ENCODE data around the gene BCOR.

The BCOR gene

DNA sequence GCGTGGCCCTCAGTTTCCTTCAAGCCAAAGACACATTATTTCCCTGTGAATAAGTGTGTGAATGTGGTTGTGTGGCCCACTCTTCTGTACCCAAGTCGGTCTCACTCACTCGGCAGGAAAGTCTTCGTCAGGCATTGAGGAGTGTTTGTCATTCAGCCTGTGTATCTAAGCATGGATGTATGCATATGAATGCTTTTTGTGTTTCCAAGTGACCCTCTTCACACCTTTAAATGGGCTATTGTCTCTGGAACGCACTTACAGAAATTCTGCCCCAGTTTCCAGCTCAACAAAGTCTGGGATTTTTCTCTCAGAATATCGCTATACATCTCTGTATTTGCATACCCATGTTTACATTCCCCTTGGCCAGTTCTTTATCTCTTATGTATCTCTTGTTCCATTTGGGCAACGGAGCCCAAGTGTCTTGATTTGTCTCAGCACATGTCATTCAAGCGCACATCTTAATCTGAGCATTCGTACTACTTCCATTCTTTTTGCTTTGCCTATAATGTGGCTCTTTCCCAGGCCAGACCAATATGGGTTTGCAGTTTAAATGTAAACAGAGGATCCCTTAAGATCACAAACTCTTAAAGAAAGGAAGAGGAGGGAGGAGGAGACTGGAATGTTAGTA, 4.8 kb downstream of the BCOR start:
- no peaks in the 10 kb centered on the region for H3K9me3 ChIP-seq (ENCODE audit: control insufficient read depth in 5 of 5, low read length in 5 of 5)
- peaks cover 0 to 41% (median 27%) of the 10 kb centered on the region in 5 donors for H3K4me1 ChIP-seq (ENCODE audit: control insufficient read depth in 5 of 5, insufficient read depth in 5 of 5, low read length in 5 of 5)
- peaks cover 0 to 30% (median 25%) of the 10 kb centered on the region in 5 donors for H3K27me3 ChIP-seq (ENCODE audit: control insufficient read depth in 5 of 5, insufficient read depth in 4 of 5, low read length in 5 of 5)
- H3K4me3 ChIP-seq (ENCODE audit: low read depth in 1 of 5, low read length in 5 of 5) = no peak overlapping the region
- H3K36me3 ChIP-seq (ENCODE audit: control insufficient read depth in 5 of 5, insufficient read depth in 5 of 5, low read length in 5 of 5) = no peaks in the 10 kb centered on the region
- no peak overlapping the region for H3K9ac ChIP-seq (ENCODE audit: low read length in 5 of 5)
- no peak overlapping the region for H3K27ac ChIP-seq (ENCODE audit: low read depth, low read length)

DNA sequence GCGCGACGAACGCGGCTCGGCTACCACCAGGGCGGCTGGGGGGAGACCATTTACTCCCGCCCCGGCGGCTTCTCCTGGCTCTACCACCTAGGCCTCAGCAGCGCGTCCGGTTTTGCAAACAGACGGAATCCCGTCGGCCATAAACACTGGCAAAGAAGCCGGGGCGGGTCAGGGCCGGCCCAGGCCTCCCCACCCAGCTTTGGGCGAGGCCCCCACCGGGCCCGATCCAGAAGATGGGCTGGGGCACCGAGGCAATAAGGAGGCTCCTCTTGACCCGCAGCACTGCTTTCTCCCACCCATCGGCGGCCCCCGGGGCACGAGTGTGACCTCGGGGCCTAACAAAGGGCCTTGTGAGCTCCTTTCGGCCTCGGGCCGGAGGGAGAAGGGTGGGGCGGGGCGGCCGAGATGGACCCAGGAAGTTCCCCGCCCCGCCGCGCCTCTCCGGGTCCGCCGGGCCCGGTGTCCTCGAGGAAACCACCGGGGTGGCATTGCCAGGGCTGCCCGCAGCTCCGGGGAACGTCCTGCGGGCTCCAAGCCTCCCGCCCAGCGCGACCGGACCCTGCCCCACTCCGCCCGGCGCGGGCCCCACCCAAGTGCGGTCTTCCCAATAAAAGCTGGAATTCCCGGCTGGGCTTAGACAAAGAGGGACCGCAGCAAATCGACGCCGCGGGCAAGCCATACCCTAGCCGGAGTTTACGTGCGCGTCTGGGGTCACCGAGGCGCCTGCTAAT, 5.9 kb downstream of the BCOR start:
- Histone ChIP-seq H3K9me3 (ENCODE audit: control insufficient read depth in 5 of 5, low read length in 5 of 5) (no peaks in the 10 kb centered on the region), H3K4me1 (ENCODE audit: control insufficient read depth in 5 of 5, insufficient read depth in 5 of 5, low read length in 5 of 5) (peaks cover 0 to 37% (median 27%) of the 10 kb centered on the region in 5 donors), H3K27ac (ENCODE audit: low read depth, low read length) (no peak overlapping the region), H3K9ac (ENCODE audit: low read length in 5 of 5) (no peak overlapping the region), H3K36me3 (ENCODE audit: control insufficient read depth in 5 of 5, insufficient read depth in 5 of 5, low read length in 5 of 5) (no peaks in the 10 kb centered on the region), H3K27me3 (ENCODE audit: control insufficient read depth in 5 of 5, insufficient read depth in 4 of 5, low read length in 5 of 5) (peaks cover 0 to 35% (median 27%) of the 10 kb centered on the region in 5 donors), H3K4me3 (ENCODE audit: low read depth in 1 of 5, low read length in 5 of 5) (no peak overlapping the region)

DNA sequence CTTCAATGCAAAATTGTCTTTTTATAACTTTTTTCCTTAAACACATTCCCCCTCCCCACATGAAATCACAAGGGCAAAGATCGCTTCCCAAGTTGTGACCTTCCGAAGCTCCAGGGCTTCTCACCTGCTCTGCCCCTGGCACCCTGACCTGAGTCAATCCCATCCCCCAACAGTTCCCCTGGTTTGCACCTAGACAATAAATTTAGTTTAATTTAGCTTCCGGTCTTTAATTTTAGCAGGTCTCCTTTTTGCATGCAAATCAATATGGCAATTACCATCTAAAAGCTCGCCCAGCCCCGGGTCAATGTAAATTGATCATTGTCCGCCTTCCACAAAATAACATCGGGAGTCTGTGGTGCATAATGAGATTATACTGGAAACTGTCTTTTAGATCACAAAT, 6.8 kb downstream of the BCOR start:
- H3K4me1 ChIP-seq (ENCODE audit: control insufficient read depth in 5 of 5, insufficient read depth in 5 of 5, low read length in 5 of 5) = peaks cover 0 to 33% (median 29%) of the 10 kb centered on the region in 5 donors
- H3K36me3 ChIP-seq (ENCODE audit: control insufficient read depth in 5 of 5, insufficient read depth in 5 of 5, low read length in 5 of 5) = no peaks in the 10 kb centered on the region
- H3K9ac ChIP-seq (ENCODE audit: low read length in 5 of 5) = no peak overlapping the region
- peak overlapping the region in 2 of 5 donors; percentile 7 to 55 for H3K4me3 ChIP-seq (ENCODE audit: low read depth in 1 of 5, low read length in 5 of 5)
- H3K9me3 ChIP-seq (ENCODE audit: control insufficient read depth in 5 of 5, low read length in 5 of 5) = no peaks in the 10 kb centered on the region
- H3K27ac ChIP-seq (ENCODE audit: low read depth, low read length) = no peak overlapping the region
- H3K27me3 ChIP-seq (ENCODE audit: control insufficient read depth in 5 of 5, insufficient read depth in 4 of 5, low read length in 5 of 5) = peaks cover 0 to 44% (median 30%) of the 10 kb centered on the region in 5 donors

DNA sequence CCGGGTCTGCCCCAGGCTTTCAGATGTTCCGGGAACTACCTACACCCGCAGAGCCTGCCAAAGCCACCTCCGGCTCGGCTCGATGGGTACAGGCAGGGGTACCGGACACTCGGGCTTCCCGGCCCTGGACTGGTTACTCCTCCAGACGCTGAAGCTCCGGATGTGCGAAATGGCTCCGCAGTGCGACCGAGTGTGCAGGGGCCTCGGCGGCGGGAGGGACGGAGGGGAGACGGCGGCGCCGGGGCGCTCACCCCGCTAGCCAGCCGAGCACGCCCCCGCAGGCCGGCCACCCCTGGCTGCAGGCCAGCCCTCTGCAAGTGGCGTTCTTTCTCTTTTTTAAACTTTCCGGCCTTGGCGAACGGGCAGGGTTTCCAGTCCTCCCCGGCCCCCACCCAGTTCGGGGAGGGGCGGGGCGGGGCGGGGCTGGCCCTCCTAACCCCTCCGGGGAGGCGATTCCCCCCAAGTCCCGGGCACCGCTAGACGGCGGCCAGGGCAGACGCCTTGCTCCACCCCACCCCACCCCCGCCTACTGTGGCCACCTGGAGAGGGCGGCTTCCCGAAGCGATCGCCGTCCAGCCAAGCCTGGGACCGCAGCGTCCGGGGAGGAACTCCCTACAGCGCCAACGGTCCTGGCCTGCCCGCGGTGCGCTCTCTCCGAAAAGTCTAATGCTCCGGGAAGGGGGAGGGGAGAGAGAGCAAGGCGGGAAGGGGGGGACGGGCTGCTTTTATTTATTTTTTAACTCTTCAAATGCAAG, 7.5 kb downstream of the BCOR start:
- no peaks in the 10 kb centered on the region for H3K36me3 ChIP-seq (ENCODE audit: control insufficient read depth in 5 of 5, insufficient read depth in 5 of 5, low read length in 5 of 5)
- H3K27ac ChIP-seq (ENCODE audit: low read depth, low read length) = no peak overlapping the region
- peaks cover 0 to 27% (median 26%) of the 10 kb centered on the region in 5 donors for H3K4me1 ChIP-seq (ENCODE audit: control insufficient read depth in 5 of 5, insufficient read depth in 5 of 5, low read length in 5 of 5)
- peaks cover 0 to 48% (median 36%) of the 10 kb centered on the region in 5 donors for H3K27me3 ChIP-seq (ENCODE audit: control insufficient read depth in 5 of 5, insufficient read depth in 4 of 5, low read length in 5 of 5)
- H3K9me3 ChIP-seq (ENCODE audit: control insufficient read depth in 5 of 5, low read length in 5 of 5) = no peaks in the 10 kb centered on the region
- no peak overlapping the region for H3K9ac ChIP-seq (ENCODE audit: low read length in 5 of 5)
- H3K4me3 ChIP-seq (ENCODE audit: low read depth in 1 of 5, low read length in 5 of 5) = peak overlapping the region in 4 of 5 donors; percentile 7 to 55 (median 44)

DNA sequence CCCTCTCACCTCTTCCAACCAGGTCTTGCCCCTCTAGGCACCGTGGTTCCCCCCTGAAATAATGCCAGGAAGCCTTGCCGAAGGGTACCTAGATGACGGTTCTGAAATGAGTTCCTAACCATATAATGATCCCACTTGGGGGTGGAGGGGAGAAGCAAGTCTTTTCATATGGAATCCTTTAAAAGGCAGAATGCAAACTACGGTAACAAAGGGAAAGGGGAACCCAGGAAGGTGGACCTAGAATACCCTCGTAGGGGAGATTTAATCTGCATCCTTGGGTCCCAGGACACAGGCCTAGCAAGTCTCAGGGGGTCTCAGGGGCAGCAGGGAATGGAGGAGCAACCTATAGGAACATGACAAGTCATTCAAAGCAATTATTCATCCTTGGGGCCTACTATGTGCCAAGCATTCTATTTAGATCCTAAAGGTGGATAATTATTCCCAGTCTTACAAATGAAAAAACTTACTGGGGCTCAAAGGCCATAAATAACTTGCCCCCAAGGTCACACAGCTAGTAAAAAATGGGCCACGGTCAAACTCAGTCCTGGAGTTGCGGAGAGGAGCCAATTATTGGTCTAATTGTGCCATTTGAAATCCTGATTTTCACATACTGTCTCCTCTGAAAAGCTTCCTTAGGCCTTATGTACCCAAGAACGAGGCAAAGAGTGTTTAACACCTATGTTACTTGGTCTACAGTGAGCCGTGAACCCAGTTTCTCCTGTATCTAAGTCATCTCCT, 8.8 kb downstream of the BCOR start:
- no peak overlapping the region for H3K9ac ChIP-seq (ENCODE audit: low read length in 5 of 5)
- no peak overlapping the region for H3K27ac ChIP-seq (ENCODE audit: low read depth, low read length)
- H3K27me3 ChIP-seq (ENCODE audit: control insufficient read depth in 5 of 5, insufficient read depth in 4 of 5, low read length in 5 of 5) = peaks cover 0 to 45% (median 32%) of the 10 kb centered on the region in 5 donors
- H3K9me3 ChIP-seq (ENCODE audit: control insufficient read depth in 5 of 5, low read length in 5 of 5) = no peaks in the 10 kb centered on the region
- peaks cover 0 to 22% (median 19%) of the 10 kb centered on the region in 5 donors for H3K4me1 ChIP-seq (ENCODE audit: control insufficient read depth in 5 of 5, insufficient read depth in 5 of 5, low read length in 5 of 5)
- H3K36me3 ChIP-seq (ENCODE audit: control insufficient read depth in 5 of 5, insufficient read depth in 5 of 5, low read length in 5 of 5) = no peaks in the 10 kb centered on the region
- H3K4me3 ChIP-seq (ENCODE audit: low read depth in 1 of 5, low read length in 5 of 5) = no peak overlapping the region

DNA sequence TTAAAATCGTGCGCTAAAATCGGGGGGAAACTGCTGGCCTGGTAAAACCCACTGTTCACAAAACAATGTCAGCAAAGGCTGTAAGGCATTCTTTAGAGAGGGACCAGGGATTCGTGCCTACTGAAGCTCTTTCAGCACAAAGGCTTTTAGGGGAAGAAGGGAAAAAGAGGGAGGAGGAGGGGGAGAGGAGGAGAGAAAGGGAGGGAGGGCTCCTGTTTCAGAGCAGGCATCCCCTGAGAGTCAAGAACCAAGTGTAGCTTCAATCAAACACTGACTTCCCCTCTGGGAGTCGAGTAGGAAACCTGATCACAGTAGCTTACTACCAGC, 9.5 kb downstream of the BCOR start:
- H3K9ac ChIP-seq (ENCODE audit: low read length in 5 of 5) = no peak overlapping the region
- no peak overlapping the region for H3K4me3 ChIP-seq (ENCODE audit: low read depth in 1 of 5, low read length in 5 of 5)
- peaks cover 0 to 25% (median 22%) of the 10 kb centered on the region in 5 donors for H3K4me1 ChIP-seq (ENCODE audit: control insufficient read depth in 5 of 5, insufficient read depth in 5 of 5, low read length in 5 of 5)
- H3K27me3 ChIP-seq (ENCODE audit: control insufficient read depth in 5 of 5, insufficient read depth in 4 of 5, low read length in 5 of 5) = peaks cover 0 to 49% (median 31%) of the 10 kb centered on the region in 5 donors
- no peaks in the 10 kb centered on the region for H3K36me3 ChIP-seq (ENCODE audit: control insufficient read depth in 5 of 5, insufficient read depth in 5 of 5, low read length in 5 of 5)
- H3K27ac ChIP-seq (ENCODE audit: low read depth, low read length) = no peak overlapping the region
- no peaks in the 10 kb centered on the region for H3K9me3 ChIP-seq (ENCODE audit: control insufficient read depth in 5 of 5, low read length in 5 of 5)

DNA sequence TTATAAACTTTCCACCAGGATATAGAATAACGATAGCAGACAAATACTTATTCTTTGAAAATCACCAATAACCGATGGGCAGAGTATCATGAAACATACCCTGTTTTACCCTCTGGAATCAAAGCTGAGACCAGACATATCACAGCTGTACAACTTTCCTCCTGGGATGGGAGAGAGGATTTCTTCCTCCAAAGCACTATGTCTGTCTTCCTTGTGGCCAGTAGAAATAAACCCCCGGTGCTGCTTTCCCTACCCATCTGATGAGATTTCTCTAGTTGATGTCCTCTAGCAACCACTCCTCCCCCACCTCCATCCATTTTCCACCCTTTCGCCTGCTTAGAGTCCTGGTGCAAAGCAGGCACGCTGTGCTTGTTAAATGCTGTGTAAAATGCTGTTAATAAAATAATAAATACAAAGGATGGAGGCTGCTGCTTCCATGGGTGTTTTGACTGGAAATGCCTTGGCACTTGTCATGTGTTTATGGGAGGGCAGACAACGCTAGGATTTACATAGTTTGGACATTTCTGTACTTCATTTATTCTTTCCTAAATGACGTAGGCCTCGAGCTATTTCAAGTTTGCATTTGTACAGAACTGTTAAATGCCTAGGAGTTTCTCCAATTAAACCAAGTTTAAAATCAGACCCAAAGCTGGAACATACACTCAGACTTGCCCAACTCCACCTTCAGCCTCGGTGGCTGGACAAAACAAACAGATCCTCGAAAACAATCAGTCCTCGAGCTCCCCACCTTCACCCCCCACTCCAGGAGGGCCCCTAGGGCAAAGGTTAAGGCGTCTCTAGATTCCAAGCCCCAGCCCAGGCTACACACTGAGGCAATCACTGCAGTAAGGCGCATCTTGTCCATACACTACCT, 10.1 kb downstream of the BCOR start:
- Histone ChIP-seq H3K36me3 (ENCODE audit: control insufficient read depth in 5 of 5, insufficient read depth in 5 of 5, low read length in 5 of 5) (no peaks in the 10 kb centered on the region), H3K9me3 (ENCODE audit: control insufficient read depth in 5 of 5, low read length in 5 of 5) (no peaks in the 10 kb centered on the region), H3K27me3 (ENCODE audit: control insufficient read depth in 5 of 5, insufficient read depth in 4 of 5, low read length in 5 of 5) (peaks cover 0 to 49% (median 29%) of the 10 kb centered on the region in 5 donors), H3K27ac (ENCODE audit: low read depth, low read length) (no peak overlapping the region), H3K4me3 (ENCODE audit: low read depth in 1 of 5, low read length in 5 of 5) (no peak overlapping the region), H3K4me1 (ENCODE audit: control insufficient read depth in 5 of 5, insufficient read depth in 5 of 5, low read length in 5 of 5) (peaks cover 0 to 31% (median 28%) of the 10 kb centered on the region in 5 donors), H3K9ac (ENCODE audit: low read length in 5 of 5) (no peak overlapping the region)

DNA sequence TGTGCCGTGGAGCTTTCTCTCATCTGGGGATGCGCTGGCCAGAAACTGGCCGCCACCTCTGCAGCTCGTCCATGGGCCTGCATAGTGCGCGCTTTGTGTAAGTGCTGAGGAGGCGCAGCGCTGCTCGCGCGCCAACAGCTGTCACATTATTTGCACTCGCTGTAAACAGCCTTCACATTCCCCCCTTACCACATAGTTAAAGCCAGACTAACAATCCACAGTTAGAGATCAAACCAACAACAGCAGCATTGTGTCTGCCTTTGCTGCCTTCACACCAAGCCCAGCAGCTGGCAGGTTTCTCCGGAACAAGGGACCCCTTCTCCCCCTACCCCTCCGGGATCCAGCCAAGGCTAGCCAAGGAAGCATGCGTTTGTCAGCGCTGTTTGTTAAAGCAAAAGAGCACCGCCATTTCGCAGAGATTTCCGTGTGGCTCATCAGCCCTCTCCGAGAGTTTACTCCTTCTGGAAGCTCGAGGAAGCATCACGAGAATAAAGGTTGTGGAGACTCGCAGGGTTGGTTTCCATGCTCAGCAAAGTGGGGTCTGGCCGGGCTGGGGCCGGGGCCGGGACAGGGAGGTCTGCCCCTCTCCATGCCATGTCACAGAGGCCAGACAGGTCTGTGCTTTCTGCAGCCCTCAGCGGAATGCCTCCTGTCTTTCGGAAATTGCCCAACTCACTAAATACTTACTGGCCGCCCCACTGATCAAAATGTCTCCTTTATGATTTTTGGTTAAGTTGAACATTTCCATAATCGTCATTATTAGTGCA, 11.0 kb downstream of the BCOR start:
- H3K9me3 ChIP-seq (ENCODE audit: control insufficient read depth in 5 of 5, low read length in 5 of 5) = no peaks in the 10 kb centered on the region
- H3K4me1 ChIP-seq (ENCODE audit: control insufficient read depth in 5 of 5, insufficient read depth in 5 of 5, low read length in 5 of 5) = peaks cover 0 to 35% (median 31%) of the 10 kb centered on the region in 5 donors
- H3K4me3 ChIP-seq (ENCODE audit: low read depth in 1 of 5, low read length in 5 of 5) = no peak overlapping the region
- peaks cover 1 to 49% (median 33%) of the 10 kb centered on the region in 5 donors for H3K27me3 ChIP-seq (ENCODE audit: control insufficient read depth in 5 of 5, insufficient read depth in 4 of 5, low read length in 5 of 5)
- H3K27ac ChIP-seq (ENCODE audit: low read depth, low read length) = no peak overlapping the region
- H3K9ac ChIP-seq (ENCODE audit: low read length in 5 of 5) = no peak overlapping the region
- no peaks in the 10 kb centered on the region for H3K36me3 ChIP-seq (ENCODE audit: control insufficient read depth in 5 of 5, insufficient read depth in 5 of 5, low read length in 5 of 5)

Measured in subcutaneous abdominal adipose tissue (tissue), 5 donors.